Fibroblast of the aortic adventitia (primary cell): ENCODE results near the gene MAU2. TPM values are rescaled to one million over a fixed set of nuclear protein-coding genes. Genes with fewer than 3 reads are reported as not detected.

Experiments used
- DNase-seq: peaks from one replicate; pipeline ENCODE4 v3.0.0-alpha.2; 2010; ENCODE audit warnings: low read depth
- H3K4me3 ChIP-seq: 2 replicates; pipeline ENCODE4 v1.5.1; 2011; ENCODE audit warnings: low read depth, mild to moderate bottlenecking, control low read depth, low read length, moderate library complexity
- CTCF ChIP-seq: IDR thresholded peaks from 2 replicates; pipeline ENCODE4 v1.5.1; 2011; ENCODE audit warnings: mild to moderate bottlenecking, low read length, control low read depth, inconsistent platforms; ENCODE audit not compliant: insufficient read depth
- total RNA-seq: library from RNA; depleted of rRNA; stranded (reverse); fragments of >200 nt; gene quantifications from 2 replicates; pipeline ENCODE4 v1.2.3, GENCODE V29; 2012; ENCODE audit warnings: low replicate concordance

MAU2 gene
- total RNA-seq, 1 donor, result 34.6 TPM

- H3K4me3 ChIP-seq, result no peak overlapping the region
- no peak for DNase-seq
- no peak for TF ChIP-seq CTCF
Measured at GRCh38 chr19:19294914-19295313, 25.7 kb upstream of the MAU2 start.

GRCh38 chr19:19296953-19297689 lies 23.5 kb upstream of the MAU2 start:
- H3K4me3 ChIP-seq, result no peak overlapping the region
- DNase-seq, result no peak
- no peak for TF ChIP-seq CTCF

- DNase-seq, result no peak
- no peak for TF ChIP-seq CTCF
- no peak overlapping the region for H3K4me3 ChIP-seq
Measured at GRCh38 chr19:19297759-19298158, 22.9 kb upstream of the MAU2 start.

- no peak for DNase-seq
- TF ChIP-seq CTCF, result no peak
- no peak overlapping the region for H3K4me3 ChIP-seq
Measured at GRCh38 chr19:19300613-19301012, 20.0 kb upstream of the MAU2 start.

GRCh38 chr19:19303411-19303810 lies 17.2 kb upstream of the MAU2 start:
- no peak overlapping the region for H3K4me3 ChIP-seq
- no peak for TF ChIP-seq CTCF
- no peak for DNase-seq

GRCh38 chr19:19304186-19304965 lies 16.3 kb upstream of the MAU2 start:
- no peak for TF ChIP-seq CTCF
- H3K4me3 ChIP-seq, result no peak overlapping the region
- no peak for DNase-seq
